B cell (primary cell): Measurements from ENCODE around the gene UBE3C. TPM values are rescaled to one million over a fixed set of nuclear protein-coding genes. Genes with fewer than 3 reads are reported as not detected.
A peak's percentile ranks its signal among the peaks of the same experiment; 100 is the strongest.

Experiments
- ATAC-seq: fragments of 200-7000 bp; cut with Tn5 transposase; one replicate; pipeline ENCODE4 v1.10.0; 2021; ENCODE audit warnings: low read depth, mild to moderate bottlenecking, moderate number of reproducible peaks, moderate library complexity
- CTCF ChIA-PET: fragments of 350-600 bp; sonication (Branson Sonifier 250); formaldehyde crosslinking; loops from one replicate; lab custom pipeline; 2021; ENCODE audit warnings: antibody characterized with exemption, inconsistent platforms; lab: Charles Lee
- POLR2A ChIA-PET: fragments of 350-600 bp; sonication (Branson Sonifier 250); formaldehyde crosslinking; loops from one replicate; lab custom pipeline; 2021; ENCODE audit warnings: antibody characterized with exemption; lab: Charles Lee
- DNase-seq: peaks from one replicate; pipeline ENCODE4 v3.0.0; 2013
- H2AFZ ChIP-seq: 2 replicates; pipeline ENCODE4 v1.6.1; 2012; ENCODE audit warnings: mild to moderate bottlenecking, low read depth, low read length; ENCODE audit not compliant: insufficient read depth, poor library complexity, severe bottlenecking
- H3K27ac ChIP-seq, 2 donors: 1 replicate in 1 of 2; 2 replicates in 1 of 2; pipeline ENCODE4 v1.5.1; 2012 to 2013; ENCODE audit warnings: low read length in 2 of 2, mild to moderate bottlenecking in 2 of 2, moderate library complexity in 1 of 2
- H3K27me3 ChIP-seq, 4 experiments: fragments of 200-600 bp in 1 of 4; sonication (generic) in 1 of 4; replicated peaks in 1 of 4; 1 replicate in 2 of 4; 2 replicates in 2 of 4; pipeline versions ENCODE4 v1.6.1 to v1.7.0; 2013 to 2016; ENCODE audit warnings: low read length in 3 of 4, mild to moderate bottlenecking in 2 of 4, mixed read lengths in 1 of 4, moderate library complexity in 1 of 4; ENCODE audit not compliant: insufficient read depth in 4 of 4, control insufficient read depth in 3 of 4; ENCODE audit errors: control extremely low read depth in 1 of 4
- H3K36me3 ChIP-seq, 2 experiments: replicated peaks in 1 of 2; 1 replicate in 1 of 2; 2 replicates in 1 of 2; pipeline versions ENCODE4 v1.6.1 to v1.7.1; 2013; ENCODE audit warnings: low read length in 1 of 2; ENCODE audit not compliant: insufficient read depth in 2 of 2, control insufficient read depth in 1 of 2; ENCODE audit errors: control extremely low read depth in 1 of 2, extremely low read depth in 1 of 2
- H3K4me1 ChIP-seq, 2 donors: fragments of 200-600 bp in 1 of 2; sonication (generic) in 1 of 2; 1 replicate in 1 of 2; 2 replicates in 1 of 2; pipeline versions ENCODE4 v1.5.1 to v1.6.1; 2013 to 2017; ENCODE audit warnings: low read length in 2 of 2; ENCODE audit not compliant: control insufficient read depth in 2 of 2, insufficient read depth in 2 of 2
- H3K4me2 ChIP-seq: replicated peaks from 2 replicates; pipeline ENCODE3; 2012; ENCODE audit warnings: mild to moderate bottlenecking, low read depth, low read length; ENCODE audit not compliant: poor library complexity, severe bottlenecking
- H3K4me3 ChIP-seq, 5 experiments: fragments of 200-600 bp in 1 of 5; sonication (generic) in 1 of 5; 1 replicate in 3 of 5; 2 replicates in 2 of 5; pipeline versions ENCODE4 v1.5.1 to v1.7.0; 2011 to 2016; ENCODE audit warnings: low read length in 4 of 5, mild to moderate bottlenecking in 4 of 5, low read depth in 2 of 5, control low read depth in 1 of 5, moderate library complexity in 1 of 5; ENCODE audit not compliant: insufficient read depth in 1 of 5; ENCODE audit errors: control extremely low read depth in 1 of 5, extremely low read depth in 1 of 5
- H3K79me2 ChIP-seq: fragments of 200-600 bp; sonication (generic); one replicate; pipeline ENCODE4 v1.6.0; 2016; ENCODE audit warnings: low read length; ENCODE audit not compliant: control insufficient read depth, insufficient read depth
- H3K9ac ChIP-seq: fragments of 200-600 bp; sonication (generic); 2 replicates; pipeline ENCODE4 v1.6.1; 2017; ENCODE audit warnings: mild to moderate bottlenecking, low read length, moderate library complexity
- H3K9me3 ChIP-seq, 3 donors: one replicate each; pipeline versions ENCODE4 v1.6.1 to v1.7.1; 2013; ENCODE audit warnings: low read length in 2 of 3; ENCODE audit not compliant: control insufficient read depth in 2 of 3, insufficient read depth in 1 of 3; ENCODE audit errors: control extremely low read depth in 1 of 3
- H4K20me1 ChIP-seq: 2 replicates; pipeline ENCODE4 v1.6.0; 2012; ENCODE audit warnings: mild to moderate bottlenecking, low read length; ENCODE audit not compliant: insufficient read depth, control insufficient read depth, poor library complexity, severe bottlenecking
- H3K27ac Mint-ChIP-seq: one replicate; pipeline ENCODE4 v1.8.0; 2021; ENCODE audit warnings: mixed read lengths
- H3K27me3 Mint-ChIP-seq: one replicate; pipeline ENCODE4 v1.8.0; 2021; ENCODE audit warnings: mixed read lengths
- H3K4me1 Mint-ChIP-seq: one replicate; pipeline ENCODE4 v1.8.0; 2021; ENCODE audit warnings: mixed read lengths
- H3K4me3 Mint-ChIP-seq: one replicate; pipeline ENCODE4 v1.8.0; 2021; ENCODE audit warnings: mixed read lengths
- H3K9me3 Mint-ChIP-seq: one replicate; pipeline ENCODE4 v1.8.0; 2022; ENCODE audit warnings: mixed read lengths; ENCODE audit not compliant: insufficient read depth
- CTCF ChIP-seq: fragments of 200-600 bp; IDR thresholded peaks from one replicate; pipeline ENCODE4 v1.8.0; 2022; ENCODE audit warnings: antibody characterized with exemption, mild to moderate bottlenecking
- EZH2 ChIP-seq: IDR thresholded peaks from 2 replicates; pipeline ENCODE4 v1.6.1; 2012; ENCODE audit warnings: borderline replicate concordance, low read depth, mild to moderate bottlenecking, moderate library complexity, low read length; ENCODE audit not compliant: insufficient read depth, poor library complexity, severe bottlenecking
- WGBS: methylation state at CpG from one replicate; pipeline ENCODE4 v1.1.5; 2013; ENCODE audit warnings: missing lambda C conversion rate; ENCODE audit not compliant: insufficient coverage; 5-methylcytosine and 5-hydroxymethylcytosine counted together
- intact Hi-C: fragments of 100-400 bp; cut with micrococcal nuclease; formaldehyde crosslinking; loops from one replicate; pipeline ENCODE4 v1.10.0; 2022
- polyA plus RNA-seq: library from polyadenylated mRNA; depleted of rRNA; stranded (reverse); fragments of >200 nt; gene quantifications from 2 replicates; pipeline ENCODE4 v1.2.3, GENCODE V29; 2012
- total RNA-seq, 2 donors: library from RNA; stranded (reverse); fragments of 120-200 nt in 1 of 2; gene quantifications; 1 replicate in 1 of 2; 2 replicates in 1 of 2; pipeline versions ENCODE4 v1.2.3 to v1.2.4, GENCODE V29; 2013 to 2022

UBE3C gene
- total and polyA plus RNA-seq, 2 donors (not counting 1 experiment from before 2014, with no cell fraction given), result 17.8 to 66.5 TPM

GRCh38 chr7:157278791-157279724 lies 140.3 kb downstream of the UBE3C start:
- H3K4me1 Mint-ChIP-seq, result peaks cover 2% of the 10 kb centered on the region
- no peaks in the 10 kb centered on the region for H4K20me1 ChIP-seq
- 27% methylated on average over 77 of the region's 77 CpGs for WGBS
- peaks cover 0 to 35% (median 4%) of the 10 kb centered on the region in 4 experiments for H3K27me3 ChIP-seq
- H3K9ac ChIP-seq, result peak overlapping the region; percentile 57
- TF ChIP-seq EZH2 (no peak), CTCF (no peak)
- H3K9me3 Mint-ChIP-seq, result no peaks in the 10 kb centered on the region
- ChIA-PET CTCF (no interaction called here), POLR2A (no interaction called here)
- ATAC-seq (peak; percentile 70), DNase-seq (peak; percentile 47)
- H3K4me1 ChIP-seq, result peaks cover 12 to 16% of the 10 kb centered on the region in 2 donors
- H3K27ac Mint-ChIP-seq, result no peak overlapping the region
- H3K9me3 ChIP-seq, result peaks cover 0 to 4% (median 0%) of the 10 kb centered on the region in 3 donors
- H3K4me3 ChIP-seq, result peak overlapping the region in 4 of 5 experiments; percentile 28 to 57 (median 42)
- no peaks in the 10 kb centered on the region for H3K36me3 ChIP-seq
- H3K4me3 Mint-ChIP-seq, result peak overlapping the region; percentile 67
- peak overlapping the region; percentile 62 for H2AFZ ChIP-seq
- no peaks in the 10 kb centered on the region for H3K79me2 ChIP-seq
- H3K27me3 Mint-ChIP-seq, result peaks cover 4% of the 10 kb centered on the region
- intact Hi-C loops, result no loop called here
- H3K4me2 ChIP-seq, result peak overlapping the region; percentile 76
- H3K27ac ChIP-seq, result no peak overlapping the region

DNA sequence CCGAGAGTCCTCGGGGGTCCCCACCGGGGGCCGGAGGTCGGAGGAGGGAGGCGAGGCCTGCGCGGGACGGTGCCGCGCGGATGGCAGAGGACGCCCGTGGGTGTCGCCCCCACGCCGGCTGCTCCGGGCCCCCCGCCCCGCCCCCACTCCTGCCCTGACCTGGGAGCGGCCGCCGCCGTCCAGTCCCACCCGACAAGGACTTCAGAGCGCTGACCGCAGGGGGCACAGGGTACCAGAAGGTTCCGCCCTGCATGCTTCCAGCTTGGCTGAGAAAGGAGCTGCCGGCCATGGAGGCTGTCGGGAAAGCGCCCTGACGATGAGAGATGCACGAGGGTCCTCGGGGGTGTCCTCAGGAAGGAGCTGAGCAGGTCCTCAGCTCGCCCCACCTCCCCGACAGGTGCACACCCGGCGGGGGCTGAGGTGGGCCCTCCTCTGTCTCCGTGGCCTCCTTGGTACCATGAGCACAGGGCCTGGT lies 141.1 kb downstream of the UBE3C start:
- DNase-seq (no peak), ATAC-seq (no peak)
- peak overlapping the region; percentile 62 for H2AFZ ChIP-seq
- H3K27me3 ChIP-seq, result peaks cover 0 to 35% (median 4%) of the 10 kb centered on the region in 4 experiments
- Mint-ChIP-seq H3K4me1 (peaks cover 2% of the 10 kb centered on the region), H3K27me3 (peaks cover 4% of the 10 kb centered on the region), H3K27ac (no peak overlapping the region), H3K4me3 (peak overlapping the region; percentile 44), H3K9me3 (no peaks in the 10 kb centered on the region)
- peaks cover 0 to 11% (median 0%) of the 10 kb centered on the region in 3 donors for H3K9me3 ChIP-seq
- CTCF ChIA-PET, result no interaction called here
- H3K4me1 ChIP-seq, result peaks cover 12 to 16% of the 10 kb centered on the region in 2 donors
- H4K20me1 ChIP-seq, result no peaks in the 10 kb centered on the region
- TF ChIP-seq CTCF (no peak), EZH2 (no peak)
- H3K9ac ChIP-seq, result peak overlapping the region; percentile 57
- POLR2A ChIA-PET, result no interaction called here
- peak overlapping the region; percentile 76 for H3K4me2 ChIP-seq
- H3K36me3 ChIP-seq, result no peaks in the 10 kb centered on the region
- 35% methylated on average over 39 of the region's 39 CpGs for WGBS
- no peaks in the 10 kb centered on the region for H3K79me2 ChIP-seq
- no peak overlapping the region for H3K27ac ChIP-seq
- intact Hi-C loops, result no loop called here
- peak overlapping the region in 4 of 5 experiments; percentile 28 to 57 (median 42) for H3K4me3 ChIP-seq
